ENCODE data around the gene MT4. TPM values are rescaled to one million over a fixed set of nuclear protein-coding genes. Genes with fewer than 3 reads are reported as not detected.

Gene MT4
- total RNA-seq, 4 donors from 2014 or later, result not detected

- Histone ChIP-seq H3K27me3 (no peaks in the 10 kb centered on the region), H3K9me3 (no peaks in the 10 kb centered on the region), H3K36me3 (no peaks in the 10 kb centered on the region), H3K27ac (replicated peaks in 1 of 4) (peak overlapping the region; percentile 84 to 96 (median 92)), H3K4me3 (no peak overlapping the region), H3K4me1 (peaks cover 40 to 51% (median 44%) of the 10 kb centered on the region in 4 donors)
- no peak for TF ChIP-seq EP300 (IDR thresholded peaks at IDR 0.05)
- no peak for TF ChIP-seq CTCF (IDR thresholded peaks at IDR 0.05)
- no peak for TF ChIP-seq POLR2AphosphoS5 (IDR thresholded peaks at IDR 0.05)
- no peak for TF ChIP-seq POLR2A (IDR thresholded peaks at IDR 0.05; ENCODE audit: low read depth)
- 87% methylated on average over 1 of the region's 1 CpG for WGBS
- no peak for DNase-seq (ENCODE audit: extremely low spot score)
- intact Hi-C loops (cut with DNase I), result no loop called here
These were observed 40.6 kb downstream of the MT4 start for GRCh38 chr16:56605475-56605874.

- Histone ChIP-seq H3K4me3 (no peak overlapping the region), H3K27ac (replicated peaks in 1 of 4) (peak overlapping the region; percentile 84 to 96 (median 92)), H3K27me3 (no peaks in the 10 kb centered on the region), H3K9me3 (no peaks in the 10 kb centered on the region), H3K4me1 (peaks cover 46 to 57% (median 50%) of the 10 kb centered on the region in 4 donors), H3K36me3 (no peaks in the 10 kb centered on the region)
- 63% methylated on average over 3 of the region's 3 CpGs for WGBS
- intact Hi-C loops (cut with DNase I), result no loop called here
- no peak for DNase-seq (ENCODE audit: extremely low spot score)
- TF ChIP-seq EP300 (IDR thresholded peaks at IDR 0.05) (no peak), CTCF (IDR thresholded peaks at IDR 0.05) (no peak), POLR2AphosphoS5 (IDR thresholded peaks at IDR 0.05) (peak in 1 of 2 donors; percentile 9), POLR2A (IDR thresholded peaks at IDR 0.05; ENCODE audit: low read depth) (no peak)
These were observed 41.2 kb downstream of the MT4 start for GRCh38 chr16:56606071-56606475.

- peak in 1 of 2 donors; percentile 25 for TF ChIP-seq POLR2AphosphoS5 (IDR thresholded peaks at IDR 0.05)
- no peak for TF ChIP-seq EP300 (IDR thresholded peaks at IDR 0.05)
- TF ChIP-seq POLR2A (IDR thresholded peaks at IDR 0.05; ENCODE audit: low read depth), result no peak
- no peak for TF ChIP-seq CTCF (IDR thresholded peaks at IDR 0.05)
- Histone ChIP-seq H3K4me1 (peaks cover 51 to 62% (median 55%) of the 10 kb centered on the region in 4 donors), H3K9me3 (no peaks in the 10 kb centered on the region), H3K36me3 (no peaks in the 10 kb centered on the region), H3K27ac (replicated peaks in 1 of 4) (peak overlapping the region; percentile 84 to 96 (median 92)), H3K27me3 (no peaks in the 10 kb centered on the region), H3K4me3 (peak overlapping the region in 2 of 4 donors; percentile 4 to 22)
- intact Hi-C loops (cut with DNase I), result no loop called here
- WGBS, result 38% methylated on average over 5 of the region's 8 CpGs
- no peak for DNase-seq (ENCODE audit: extremely low spot score)
These were observed 41.7 kb downstream of the MT4 start for GRCh38 chr16:56606476-56607108.

DNA sequence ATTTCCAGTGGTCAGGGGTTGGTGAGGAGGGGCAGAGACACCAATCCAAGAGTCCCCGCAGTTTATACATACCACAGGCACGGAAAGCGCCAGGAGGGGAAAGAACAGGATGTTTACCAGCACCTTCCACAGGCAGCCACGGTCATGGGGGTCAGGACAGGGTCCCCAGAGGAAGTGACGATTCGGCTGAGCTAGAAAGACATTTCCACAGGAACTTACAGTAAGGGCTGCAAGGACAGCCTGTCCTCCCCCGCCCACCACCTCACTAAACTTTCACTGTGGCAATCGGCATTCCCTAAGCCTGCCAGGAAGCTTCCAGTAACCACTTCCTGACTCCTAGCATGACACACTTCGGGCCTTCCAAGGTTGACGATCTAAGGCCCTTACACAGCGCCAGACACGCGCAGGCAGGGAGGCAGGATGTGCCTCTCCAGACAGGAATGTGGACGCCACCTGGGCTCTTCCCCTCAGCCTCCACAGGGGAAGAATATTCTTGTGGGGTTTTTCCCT, 42.3 kb downstream of the MT4 start:
- H3K9me3 ChIP-seq, result no peaks in the 10 kb centered on the region
- H3K27me3 ChIP-seq, result no peaks in the 10 kb centered on the region
- no peak for TF ChIP-seq POLR2A (IDR thresholded peaks at IDR 0.05; ENCODE audit: low read depth)
- TF ChIP-seq CTCF (IDR thresholded peaks at IDR 0.05), result no peak
- TF ChIP-seq POLR2AphosphoS5 (IDR thresholded peaks at IDR 0.05), result peak; percentile 89 to 94
- peak; percentile 99 for TF ChIP-seq EP300 (IDR thresholded peaks at IDR 0.05)
- intact Hi-C loops (cut with DNase I), result no loop called here
- H3K36me3 ChIP-seq, result no peaks in the 10 kb centered on the region
- peaks cover 54 to 65% (median 59%) of the 10 kb centered on the region in 4 donors for H3K4me1 ChIP-seq
- H3K4me3 ChIP-seq, result peak overlapping the region in 2 of 4 donors; percentile 22 to 62
- peak; percentile 96 for DNase-seq (ENCODE audit: extremely low spot score)
- WGBS, result 68% methylated on average over 6 of the region's 14 CpGs
- peak overlapping the region; percentile 84 to 96 (median 92) for H3K27ac ChIP-seq (replicated peaks in 1 of 4)

Data from esophagus muscularis mucosa (tissue), 4 donors.